ENCODE data around the gene RRM1.
"Not testable (repeated sequence)": the region's sequence is repeated elsewhere in the genome, so short reads cannot be mapped to it uniquely, and the experiment has no call there.

RRM1 gene

DNA sequence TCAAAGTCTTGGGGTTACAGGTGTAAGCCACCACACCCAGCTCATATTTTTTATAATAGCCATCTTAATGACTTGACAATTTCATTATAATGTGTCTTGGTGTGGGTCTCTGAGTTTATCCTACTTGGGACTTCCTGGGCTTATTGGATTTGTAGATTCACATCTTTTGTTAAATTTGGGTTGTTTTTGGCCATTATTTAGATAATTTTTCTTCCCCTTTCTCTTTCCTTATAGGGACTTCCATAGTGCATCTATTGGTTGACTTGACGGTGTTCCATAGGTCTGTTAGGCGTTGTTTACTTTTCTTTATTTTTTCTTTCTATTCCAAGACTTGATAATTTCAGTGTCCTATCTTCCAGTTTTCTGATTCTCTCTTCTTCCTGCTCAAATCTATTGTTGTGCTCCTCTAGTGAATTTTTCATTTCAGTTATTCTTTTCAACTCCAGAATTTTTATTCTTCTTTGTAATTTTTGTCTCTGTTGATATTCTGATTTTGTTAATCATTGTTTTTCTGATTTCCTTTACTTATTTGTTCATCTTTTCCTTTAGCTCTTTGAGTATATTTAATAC, 45.6 kb downstream of the RRM1 start:
- DNase-seq (ENCODE audit: low read depth): no peak

- no peak for DNase-seq (ENCODE audit: low read depth)
Observed at GRCh38 chr11:4146070-4146771, 51.6 kb downstream of the RRM1 start.

GRCh38 chr11:4146772-4147098, 52.1 kb downstream of the RRM1 start:
- no peak for DNase-seq (ENCODE audit: low read depth)

GRCh38 chr11:4154503-4154902, 59.9 kb downstream of the RRM1 start:
- no peak for DNase-seq (ENCODE audit: low read depth)

DNA sequence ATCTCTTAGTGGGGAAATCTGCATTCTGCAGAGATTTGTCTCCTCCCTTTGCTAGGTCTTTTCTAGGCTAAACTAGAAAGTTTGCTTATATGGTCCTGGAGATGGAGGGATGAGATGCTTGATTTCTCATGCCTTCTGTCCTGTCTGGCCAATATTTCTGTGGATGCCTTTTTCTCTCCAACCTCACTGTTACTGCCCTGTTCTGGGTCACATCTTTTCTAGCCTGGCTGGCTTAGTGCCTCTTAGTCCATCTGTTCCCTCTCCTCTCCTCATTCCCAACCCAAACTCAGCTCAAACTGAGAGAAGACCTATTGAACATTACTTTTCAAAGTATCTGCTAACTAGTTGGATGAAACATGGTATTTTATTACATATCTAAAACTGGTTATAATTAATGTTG, 62.0 kb downstream of the RRM1 start:
- no peak for DNase-seq (ENCODE audit: low read depth)

GRCh38 chr11:4158818-4159217, 64.2 kb downstream of the RRM1 start:
- DNase-seq (ENCODE audit: low read depth): not testable (repeated sequence)

DNA sequence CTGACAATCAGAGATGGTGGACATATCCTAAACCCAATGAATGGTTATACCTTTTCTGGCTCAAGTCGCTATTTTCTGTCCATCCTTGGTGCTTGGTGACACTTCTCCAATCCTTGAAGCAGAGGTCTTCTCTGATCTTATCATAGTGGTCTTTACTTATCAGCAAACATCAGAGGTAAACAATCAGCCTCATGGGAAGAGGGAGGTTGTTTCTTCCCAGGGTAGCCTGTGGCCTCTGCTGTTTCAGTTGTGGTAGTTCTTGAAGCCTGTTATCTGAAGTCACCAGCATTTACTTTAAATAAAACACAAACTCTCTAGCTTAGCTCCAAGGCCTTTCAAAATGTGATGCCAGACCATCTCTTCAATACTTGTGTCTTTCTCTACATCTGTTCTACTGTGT, 66.7 kb downstream of the RRM1 start:
- DNase-seq (ENCODE audit: low read depth): no peak

DNA sequence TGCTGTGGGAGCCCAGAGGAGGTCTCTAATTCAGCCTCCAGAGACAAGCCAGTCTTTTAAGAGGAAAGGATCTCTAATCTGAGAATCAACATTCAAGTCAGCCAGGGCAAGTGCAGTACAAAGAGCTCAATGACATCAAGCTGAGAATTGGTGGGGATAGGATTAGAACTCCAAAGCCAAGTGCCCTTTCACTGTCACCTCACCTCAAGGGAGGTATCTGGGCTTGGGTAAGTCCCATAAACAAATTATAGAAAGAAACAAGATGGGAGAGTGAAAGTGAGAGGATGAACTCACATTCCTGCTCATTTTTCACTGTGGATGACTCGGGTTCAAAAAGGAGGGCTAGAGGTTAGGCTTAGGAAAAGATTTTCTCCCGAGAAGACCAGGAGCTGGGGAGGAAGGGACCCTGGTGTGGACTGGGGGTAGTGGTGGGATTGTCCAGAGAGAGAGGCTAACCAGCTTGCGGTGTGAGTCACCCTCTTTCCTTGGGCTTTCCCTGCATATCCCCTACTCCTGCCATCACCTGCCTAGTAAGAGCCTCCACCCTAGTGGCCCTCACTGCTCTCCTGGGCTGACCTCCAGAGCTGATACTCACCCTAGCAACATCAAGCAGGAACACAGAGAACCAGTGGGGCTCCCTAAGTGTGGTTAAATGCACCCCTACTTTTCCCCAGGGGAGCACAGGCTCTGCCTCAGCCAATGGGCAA, 70.4 kb downstream of the RRM1 start:
- DNase-seq (ENCODE audit: low read depth): no peak

DNA sequence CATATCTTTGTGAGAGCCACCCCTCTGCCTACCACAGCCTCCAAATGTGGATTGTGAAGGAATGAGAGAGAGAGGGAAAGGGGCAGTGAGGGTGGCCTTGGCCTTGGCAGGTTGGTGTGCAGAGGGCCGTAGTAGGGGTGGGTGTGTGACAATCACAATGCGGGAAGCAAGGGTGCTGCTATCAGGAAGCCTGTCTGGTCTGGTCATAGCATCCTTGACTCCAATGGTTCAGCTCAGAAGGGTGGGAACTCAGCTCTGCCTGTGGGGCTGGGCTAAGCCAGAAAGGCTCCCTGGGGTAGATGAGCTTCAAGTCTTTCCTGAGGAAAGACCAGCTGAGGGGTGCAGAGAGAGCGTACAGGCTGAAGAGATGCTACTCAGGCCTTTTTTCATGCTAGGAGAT, 72.7 kb downstream of the RRM1 start:
- DNase-seq (ENCODE audit: low read depth): no peak

DNA sequence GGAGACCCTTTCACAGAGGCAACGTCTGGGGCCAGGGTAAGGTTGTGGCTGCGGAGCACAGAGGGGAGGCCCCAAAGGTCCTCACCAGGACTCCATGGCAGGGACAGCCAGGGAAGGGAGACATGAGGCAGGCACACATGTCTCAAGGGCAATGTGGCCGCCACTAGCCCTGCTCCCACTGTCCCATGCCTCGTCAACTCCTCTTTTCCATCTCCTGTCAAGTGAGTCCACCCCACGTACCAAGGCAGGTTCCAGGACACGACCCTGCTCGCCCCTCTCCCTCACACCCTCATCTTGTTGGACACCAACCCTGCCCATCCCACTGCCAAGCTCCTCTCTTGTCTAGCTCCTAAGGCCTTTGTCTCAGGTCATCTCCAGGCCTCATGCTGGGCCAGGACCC, 73.2 kb downstream of the RRM1 start:
- no peak for DNase-seq (ENCODE audit: low read depth)

DNA sequence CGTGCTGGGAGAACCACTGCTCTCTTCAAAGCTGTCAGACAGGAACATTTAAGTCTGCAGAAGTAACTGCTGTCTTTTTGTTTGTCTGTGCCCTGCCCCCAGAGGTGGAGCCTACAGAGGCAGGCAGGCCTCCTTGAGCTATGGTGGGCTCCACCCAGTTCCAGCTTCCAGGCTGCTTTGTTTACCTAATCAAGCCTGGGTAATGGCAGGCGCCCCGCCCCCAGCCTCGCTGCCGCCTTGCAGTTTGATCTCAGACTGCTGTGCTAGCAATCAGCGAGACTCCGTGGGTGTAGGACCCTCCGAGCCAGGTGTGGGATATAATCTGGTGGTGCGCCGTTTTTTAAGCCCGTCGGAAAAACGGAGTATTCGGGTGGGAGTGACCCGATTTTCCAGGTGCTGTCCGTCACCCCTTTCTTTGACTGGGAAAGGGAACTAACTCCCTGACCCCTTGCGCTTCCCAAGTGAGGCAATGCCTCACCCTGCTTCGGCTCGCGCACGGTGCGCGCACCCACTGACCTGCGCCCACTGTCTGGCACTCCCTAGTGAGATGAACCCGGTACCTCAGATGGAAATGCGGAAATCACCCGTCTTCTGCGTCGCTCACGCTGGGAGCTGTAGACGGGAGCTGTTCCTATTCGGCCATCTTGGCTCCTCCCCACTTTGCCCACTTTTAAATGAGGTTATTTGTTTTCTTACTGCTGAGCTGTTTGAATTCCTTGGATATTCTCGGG, 81.2 kb downstream of the RRM1 start:
- not testable (repeated sequence) for DNase-seq (ENCODE audit: low read depth)

GRCh38 chr11:4178813-4179662, 84.4 kb downstream of the RRM1 start:
- no peak for DNase-seq (ENCODE audit: low read depth)

DNA sequence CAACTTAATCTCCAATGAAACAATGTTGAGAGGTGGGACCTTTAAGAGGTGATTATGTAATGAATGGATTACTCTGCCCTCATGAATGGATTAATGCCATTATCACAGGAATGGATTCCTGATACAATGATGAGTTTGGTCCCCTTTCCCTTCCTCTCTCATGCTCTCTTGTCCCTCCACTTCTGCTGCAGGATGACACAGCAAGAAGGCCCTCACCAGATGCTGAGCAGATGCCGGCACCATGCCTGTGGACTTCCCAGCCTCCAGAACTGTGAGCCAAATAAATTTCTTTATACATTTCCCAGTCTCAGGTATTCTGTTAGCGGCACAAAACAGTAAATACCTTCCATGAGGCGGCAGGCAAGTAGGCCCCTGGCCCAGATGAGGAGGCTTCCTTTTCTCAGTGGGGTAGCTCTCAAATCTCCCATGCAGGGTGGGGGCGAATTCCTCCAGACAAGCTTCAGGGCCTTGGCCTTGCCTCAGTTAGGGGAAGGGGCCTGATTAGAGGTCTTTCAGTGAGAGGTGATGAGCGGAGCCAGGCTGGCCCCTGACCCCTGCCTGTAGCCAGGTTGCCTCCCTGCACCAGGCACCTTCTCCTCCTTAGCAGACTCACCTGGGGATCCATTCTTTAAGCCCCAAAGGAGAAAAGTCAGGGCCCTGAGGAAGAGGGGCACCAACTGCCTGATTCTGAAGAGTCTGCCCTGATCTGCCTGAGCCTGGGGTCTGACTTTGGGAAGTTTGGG, 86.0 kb downstream of the RRM1 start:
- DNase-seq (ENCODE audit: low read depth): no peak

GRCh38 chr11:4181782-4182721, 87.5 kb downstream of the RRM1 start:
- peak; percentile 34 for DNase-seq (ENCODE audit: low read depth)

DNA sequence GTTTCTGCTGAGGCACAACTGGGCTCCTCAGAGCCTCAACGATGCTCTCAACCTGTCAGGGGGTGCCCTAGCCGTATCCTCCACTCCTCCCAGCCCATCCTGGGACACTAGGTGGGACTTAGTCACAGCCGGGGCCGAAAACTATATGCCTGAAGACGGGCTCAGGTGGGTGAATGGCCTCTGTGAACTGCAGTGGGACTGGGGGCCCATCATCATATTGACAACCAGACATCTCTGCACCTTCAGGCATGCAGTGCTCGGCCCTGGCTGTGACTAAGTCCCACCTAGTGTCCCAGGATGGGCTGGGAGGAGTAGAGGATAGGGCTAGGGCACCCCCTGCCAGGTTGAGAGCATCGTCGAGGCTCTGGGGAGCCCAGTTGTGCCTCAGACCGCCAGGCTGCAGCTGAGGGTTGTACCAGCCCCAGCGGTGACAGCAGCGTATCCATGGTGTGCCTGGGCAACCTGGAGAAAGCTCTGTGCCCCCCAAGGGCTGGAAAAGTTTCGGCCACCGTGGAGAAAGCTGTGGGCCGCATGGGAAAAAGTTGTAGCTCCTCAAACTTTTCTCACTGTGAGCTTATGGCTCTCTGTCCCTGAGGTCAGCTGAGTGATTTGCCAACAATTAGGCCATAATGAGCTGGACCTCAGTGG, 88.9 kb downstream of the RRM1 start:
- no peak for DNase-seq (ENCODE audit: low read depth)

- no peak for DNase-seq (ENCODE audit: low read depth)
Observed at GRCh38 chr11:4184163-4184916, 89.7 kb downstream of the RRM1 start.

GRCh38 chr11:4185561-4185960, 91.0 kb downstream of the RRM1 start:
- no peak for DNase-seq (ENCODE audit: low read depth)

DNA sequence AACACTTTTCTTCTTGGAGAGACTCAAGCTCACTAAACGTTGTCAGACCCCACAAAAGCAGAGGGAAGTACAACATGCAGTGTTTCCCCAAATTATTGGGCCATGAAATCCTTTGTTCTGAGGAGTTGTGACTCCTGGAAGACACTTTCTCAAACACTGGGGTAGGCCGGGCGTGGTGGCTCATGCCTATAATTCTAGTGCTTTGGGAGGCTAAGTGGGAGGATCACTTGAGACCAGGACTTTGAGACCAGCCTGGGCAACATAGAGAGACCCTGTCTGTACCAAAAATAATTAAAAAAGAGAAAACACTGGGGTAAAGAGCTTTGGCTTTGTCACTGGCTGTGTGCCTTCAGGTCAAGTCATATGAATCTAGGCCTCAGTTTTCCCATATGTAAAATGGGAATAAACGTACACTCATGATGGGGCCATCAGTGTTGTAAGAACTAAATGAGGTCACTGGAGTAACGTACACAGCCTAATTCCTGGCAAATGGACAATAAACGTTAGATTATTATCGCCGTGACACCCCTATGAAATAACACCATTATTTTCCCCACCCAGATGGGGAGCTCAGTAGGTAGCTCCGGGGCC, 92.0 kb downstream of the RRM1 start:
- no peak for DNase-seq (ENCODE audit: low read depth)
